DMS53 treated with DMSO at 0.1 percent for 48 hours (cell line): ENCODE measurements around the gene ALDH1A1.
A peak's percentile ranks its signal among the peaks of the same experiment; 100 is the strongest.

ENCODE experiments used
- DNase-seq: peaks from one replicate; lab custom pipeline; 2025; ENCODE audit not compliant: unreplicated experiment; lab: John Stamatoyannopoulos, UW

ALDH1A1 gene

GRCh38 chr9:72980183-72980582, 27.3 kb upstream of the ALDH1A1 start:
- no peak for DNase-seq

GRCh38 chr9:72979405-72980100, 26.7 kb upstream of the ALDH1A1 start:
- no peak for DNase-seq

GRCh38 chr9:72978744-72979143, 25.9 kb upstream of the ALDH1A1 start:
- no peak for DNase-seq

- peak; percentile 50 for DNase-seq
Measured at GRCh38 chr9:72977670-72978069, 24.8 kb upstream of the ALDH1A1 start.

GRCh38 chr9:72974501-72974900, 21.6 kb upstream of the ALDH1A1 start:
- DNase-seq = no peak

GRCh38 chr9:72972636-72973035, 19.8 kb upstream of the ALDH1A1 start:
- DNase-seq = no peak

GRCh38 chr9:72971411-72971810, 18.6 kb upstream of the ALDH1A1 start:
- DNase-seq = no peak

GRCh38 chr9:72960446-72960845, 7.6 kb upstream of the ALDH1A1 start:
- peak; percentile 28 for DNase-seq

GRCh38 chr9:72958485-72959281, 5.8 kb upstream of the ALDH1A1 start:
- no peak for DNase-seq

- DNase-seq = no peak
Measured at GRCh38 chr9:72955571-72955970, 2.7 kb upstream of the ALDH1A1 start.

GRCh38 chr9:72955126-72955455, 2.2 kb upstream of the ALDH1A1 start:
- no peak for DNase-seq

GRCh38 chr9:72954431-72955125, 1.7 kb upstream of the ALDH1A1 start:
- peak; percentile 52 for DNase-seq

GRCh38 chr9:72952381-72952690, 517 bp downstream of the ALDH1A1 start:
- DNase-seq = peak; percentile 27

- DNase-seq = no peak
Measured at GRCh38 chr9:72951520-72952380, 1.1 kb downstream of the ALDH1A1 start.

GRCh38 chr9:72950875-72951442, 1.9 kb downstream of the ALDH1A1 start:
- DNase-seq = peak; percentile 17

GRCh38 chr9:72949918-72950325, 2.9 kb downstream of the ALDH1A1 start:
- no peak for DNase-seq

- no peak for DNase-seq
Measured at GRCh38 chr9:72949244-72949582, 3.6 kb downstream of the ALDH1A1 start.

- DNase-seq = no peak
Measured at GRCh38 chr9:72948575-72949243, 4.1 kb downstream of the ALDH1A1 start.

- no peak for DNase-seq
Measured at GRCh38 chr9:72947984-72948465, 4.8 kb downstream of the ALDH1A1 start.

GRCh38 chr9:72946821-72947220, 6.0 kb downstream of the ALDH1A1 start:
- DNase-seq = no peak
